Measurements from ENCODE around the gene CPSF3. TPM values are rescaled to one million over a fixed set of nuclear protein-coding genes. Genes with fewer than 3 reads are reported as not detected.

The CPSF3 gene
- total RNA-seq, 1 experiment from 2014 or later: 68.5 TPM

GRCh38 chr2:9439536-9439935, 16.1 kb downstream of the CPSF3 start:
- ATAC-seq (no peak), DNase-seq (ENCODE audit: low read depth, low spot score) (no peak)
- Histone ChIP-seq H3K4me3 (replicated peaks in 1 of 2; ENCODE audit: low read depth in 1 of 2, low read length in 2 of 2) (no peak overlapping the region), H3K9me2 (ENCODE audit: insufficient read depth) (no peaks in the 10 kb centered on the region), H2AFZ (ENCODE audit: low read depth, low read length, poor library complexity, severe bottlenecking) (no peak overlapping the region), H3K36me3 (ENCODE audit: control insufficient read depth in 1 of 2, insufficient read depth in 2 of 2, low read length in 2 of 2) (peaks cover 24 to 34% of the 10 kb centered on the region in 2 experiments; a peak in 3 of 4 replicates), H3K9ac (ENCODE audit: low read length) (no peak overlapping the region), H3K4me2 (ENCODE audit: low read length) (no peak overlapping the region), H3K79me2 (ENCODE audit: insufficient read depth, low read length) (no peaks in the 10 kb centered on the region), H3K27me3 (ENCODE audit: insufficient read depth, low read length) (no peaks in the 10 kb centered on the region), H3K27ac (ENCODE audit: low read depth, low read length) (no peak overlapping the region), H3K4me1 (ENCODE audit: control insufficient read depth in 1 of 2, insufficient read depth in 2 of 2, low read length in 2 of 2) (no peaks in the 10 kb centered on the region), H3K9me3 (ENCODE audit: control insufficient read depth in 1 of 2, insufficient read depth in 1 of 2, low read depth in 1 of 2, low read length in 2 of 2) (no peaks in the 10 kb centered on the region), H4K20me1 (ENCODE audit: insufficient read depth) (no peaks in the 10 kb centered on the region)
- intact Hi-C loops (cut with micrococcal nuclease): no loop called here
- no TSS peak for BruUV-seq (replicated peaks)
- RAD21 ChIA-PET (ENCODE audit: low non-redundant PET in 1 of 2, low total read pairs in 2 of 2, uncharacterized antibody in 2 of 2, unreplicated experiment in 2 of 2): no interaction called here
- TF ChIP-seq TCF7L2 (IDR thresholded peaks at IDR 0.05; ENCODE audit: borderline replicate concordance, extremely low read depth, insufficient read depth, insufficient read length): no peak
- no peak for TF ChIP-seq FOSL1 (IDR thresholded peaks at IDR 0.05; ENCODE audit: low read depth)
- CTCF ChIA-PET: no interaction called here
- POLR2A ChIA-PET: no interaction called here

- Histone ChIP-seq H3K9me2 (ENCODE audit: insufficient read depth) (no peaks in the 10 kb centered on the region), H3K9ac (ENCODE audit: low read length) (no peak overlapping the region), H3K36me3 (ENCODE audit: control insufficient read depth in 1 of 2, insufficient read depth in 2 of 2, low read length in 2 of 2) (peaks cover 24 to 37% of the 10 kb centered on the region in 2 experiments; a peak in 3 of 4 replicates), H3K27me3 (ENCODE audit: insufficient read depth, low read length) (no peaks in the 10 kb centered on the region), H3K4me1 (ENCODE audit: control insufficient read depth in 1 of 2, insufficient read depth in 2 of 2, low read length in 2 of 2) (no peaks in the 10 kb centered on the region), H3K79me2 (ENCODE audit: insufficient read depth, low read length) (no peaks in the 10 kb centered on the region), H4K20me1 (ENCODE audit: insufficient read depth) (no peaks in the 10 kb centered on the region), H3K27ac (ENCODE audit: low read depth, low read length) (no peak overlapping the region), H3K9me3 (ENCODE audit: control insufficient read depth in 1 of 2, insufficient read depth in 1 of 2, low read depth in 1 of 2, low read length in 2 of 2) (no peaks in the 10 kb centered on the region), H3K4me3 (replicated peaks in 1 of 2; ENCODE audit: low read depth in 1 of 2, low read length in 2 of 2) (no peak overlapping the region), H2AFZ (ENCODE audit: low read depth, low read length, poor library complexity, severe bottlenecking) (no peak overlapping the region), H3K4me2 (ENCODE audit: low read length) (no peak overlapping the region)
- DNase-seq (ENCODE audit: low read depth, low spot score) (no peak), ATAC-seq (no peak)
- no TSS peak for BruUV-seq (replicated peaks)
- intact Hi-C loops (cut with micrococcal nuclease): no loop called here
- RAD21 ChIA-PET (ENCODE audit: low non-redundant PET in 1 of 2, low total read pairs in 2 of 2, uncharacterized antibody in 2 of 2, unreplicated experiment in 2 of 2): no interaction called here
- POLR2A ChIA-PET: no interaction called here
- TF ChIP-seq REST (IDR thresholded peaks at IDR 0.05; ENCODE audit: low read depth) (no peak), POLR2A (IDR thresholded peaks at IDR 0.05; ENCODE audit: borderline replicate concordance, extremely low read depth, insufficient read depth, insufficient read length) (no peak), CBX3 (IDR thresholded peaks at IDR 0.05; ENCODE audit: low read depth) (no peak), MAX (IDR thresholded peaks at IDR 0.05) (no peak), EZH2phosphoT487 (IDR thresholded peaks at IDR 0.05; ENCODE audit: borderline replicate concordance) (no peak), ZBTB33 (IDR thresholded peaks at IDR 0.05; ENCODE audit: extremely low read depth, insufficient replicate concordance, low read length) (no peak), FOSL1 (IDR thresholded peaks at IDR 0.05; ENCODE audit: low read depth) (no peak), ZFX (IDR thresholded peaks at IDR 0.05) (no peak), SIN3A (IDR thresholded peaks at IDR 0.05; ENCODE audit: low read depth) (no peak), YY1 (IDR thresholded peaks at IDR 0.05; ENCODE audit: extremely low read depth, insufficient replicate concordance, low read depth, low read length) (no peak)
- CTCF ChIA-PET: no interaction called here
Observed at GRCh38 chr2:9440058-9440727, 16.7 kb downstream of the CPSF3 start.

Measured in HCT116 (cell line).